Activated B cell treated with CpG ODN at 0.5 μM for 24 hours (primary cell): ENCODE data around the gene DNAJC19. TPM values are rescaled to one million over a fixed set of nuclear protein-coding genes. Genes with fewer than 3 reads are reported as not detected.
"Not testable (repeated sequence)": the region's sequence is repeated elsewhere in the genome, so short reads cannot be mapped to it uniquely, and the experiment has no call there.

Experiments
- ATAC-seq: fragments of 200-7000 bp; cut with Tn5 transposase; one replicate; pipeline ENCODE4 v1.10.0; 2021; ENCODE audit warnings: low read depth, mild to moderate bottlenecking, moderate library complexity
- CTCF ChIA-PET: fragments of 350-600 bp; sonication (Branson Sonifier 250); formaldehyde crosslinking; loops from one replicate; lab custom pipeline; 2021; ENCODE audit warnings: antibody characterized with exemption; lab: Charles Lee
- POLR2A ChIA-PET: fragments of 350-600 bp; sonication (Branson Sonifier 250); formaldehyde crosslinking; loops from one replicate; lab custom pipeline; 2021; ENCODE audit warnings: antibody characterized with exemption; lab: Charles Lee
- DNase-seq: peaks from one replicate; pipeline ENCODE4 v3.0.0; 2022
- H3K27ac Mint-ChIP-seq: one replicate; pipeline ENCODE4 v1.8.0; 2020; ENCODE audit warnings: mixed read lengths
- H3K27me3 Mint-ChIP-seq: one replicate; pipeline ENCODE4 v1.8.0; 2021; ENCODE audit warnings: mixed read lengths
- H3K36me3 Mint-ChIP-seq: one replicate; pipeline ENCODE4 v1.8.0; 2021; ENCODE audit warnings: low read depth, mixed read lengths
- H3K4me1 Mint-ChIP-seq: one replicate; pipeline ENCODE4 v1.8.0; 2021; ENCODE audit warnings: mixed read lengths
- H3K4me3 Mint-ChIP-seq: one replicate; pipeline ENCODE4 v1.8.0; 2020; ENCODE audit warnings: mild to moderate bottlenecking, mixed read lengths
- H3K9me3 Mint-ChIP-seq: one replicate; pipeline ENCODE4 v1.8.0; 2020; ENCODE audit warnings: mixed read lengths
- CTCF ChIP-seq: fragments of 200-600 bp; IDR thresholded peaks from one replicate; pipeline ENCODE4 v1.8.0; 2022; ENCODE audit warnings: antibody characterized with exemption, mild to moderate bottlenecking
- intact Hi-C: fragments of 100-400 bp; cut with micrococcal nuclease; formaldehyde crosslinking; loops from one replicate; pipeline ENCODE4 v1.15.1; 2024
- total RNA-seq: library from RNA; stranded (reverse); gene quantifications from 2 replicates; pipeline ENCODE4 v1.2.3, GENCODE V29; 2022

DNAJC19 gene
- total RNA-seq, 1 donor from 2014 or later = 40.3 TPM

GRCh38 chr3:181008796-181009195 is 19.3 kb upstream of the DNAJC19 start:
- H3K4me3 Mint-ChIP-seq = no peak overlapping the region
- peaks cover 7% of the 10 kb centered on the region for H3K27me3 Mint-ChIP-seq
- peaks cover 7% of the 10 kb centered on the region for H3K9me3 Mint-ChIP-seq
- intact Hi-C loops = no loop called here
- CTCF ChIA-PET = no interaction called here
- H3K36me3 Mint-ChIP-seq = no peaks in the 10 kb centered on the region
- DNase-seq (no peak), ATAC-seq (no peak)
- no peak for TF ChIP-seq CTCF
- POLR2A ChIA-PET = no interaction called here
- no peaks in the 10 kb centered on the region for H3K4me1 Mint-ChIP-seq
- H3K27ac Mint-ChIP-seq = no peak overlapping the region

GRCh38 chr3:181007262-181007661 is 17.7 kb upstream of the DNAJC19 start:
- Mint-ChIP-seq H3K4me3 (no peak overlapping the region), H3K9me3 (peaks cover 11% of the 10 kb centered on the region), H3K27me3 (peaks cover 12% of the 10 kb centered on the region), H3K4me1 (no peaks in the 10 kb centered on the region), H3K36me3 (no peaks in the 10 kb centered on the region), H3K27ac (no peak overlapping the region)
- no peak for TF ChIP-seq CTCF
- intact Hi-C loops = no loop called here
- ATAC-seq (no peak), DNase-seq (no peak)
- ChIA-PET POLR2A (no interaction called here), CTCF (no interaction called here)

GRCh38 chr3:181006541-181006940 is 17.0 kb upstream of the DNAJC19 start:
- no peak overlapping the region for H3K27ac Mint-ChIP-seq
- peaks cover 13% of the 10 kb centered on the region for H3K9me3 Mint-ChIP-seq
- ChIA-PET CTCF (no interaction called here), POLR2A (no interaction called here)
- no peak for TF ChIP-seq CTCF
- peaks cover 12% of the 10 kb centered on the region for H3K27me3 Mint-ChIP-seq
- ATAC-seq (no peak), DNase-seq (no peak)
- H3K4me1 Mint-ChIP-seq = no peaks in the 10 kb centered on the region
- peaks cover 5% of the 10 kb centered on the region for H3K36me3 Mint-ChIP-seq
- H3K4me3 Mint-ChIP-seq = no peak overlapping the region
- intact Hi-C loops = no loop called here

- CTCF ChIA-PET, H3K4me1 Mint-ChIP-seq, ATAC-seq, POLR2A ChIA-PET, H3K36me3 Mint-ChIP-seq, H3K27ac Mint-ChIP-seq, intact Hi-C loops, DNase-seq, H3K4me3 Mint-ChIP-seq: not testable (repeated sequence)
- Mint-ChIP-seq H3K27me3 (peaks cover 19% of the 10 kb centered on the region), H3K9me3 (peaks cover 24% of the 10 kb centered on the region)
Measured at GRCh38 chr3:181003469-181003868, 13.9 kb upstream of the DNAJC19 start.

- ATAC-seq, H3K4me3 Mint-ChIP-seq, POLR2A ChIA-PET, DNase-seq, H3K36me3 Mint-ChIP-seq, H3K4me1 Mint-ChIP-seq, CTCF ChIA-PET, H3K27ac Mint-ChIP-seq, intact Hi-C loops: not testable (repeated sequence)
- H3K27me3 Mint-ChIP-seq = peaks cover 17% of the 10 kb centered on the region
- H3K9me3 Mint-ChIP-seq = peaks cover 24% of the 10 kb centered on the region
Measured at GRCh38 chr3:181002331-181002730, 12.8 kb upstream of the DNAJC19 start.

- intact Hi-C loops = no loop called here
- CTCF ChIA-PET = no interaction called here
- POLR2A ChIA-PET = no interaction called here
- peaks cover 11% of the 10 kb centered on the region for H3K9me3 Mint-ChIP-seq
- H3K4me1 Mint-ChIP-seq = no peaks in the 10 kb centered on the region
- no peak overlapping the region for H3K27ac Mint-ChIP-seq
- DNase-seq (no peak), ATAC-seq (no peak)
- H3K27me3 Mint-ChIP-seq = peaks cover 26% of the 10 kb centered on the region
- TF ChIP-seq CTCF = no peak
- H3K36me3 Mint-ChIP-seq = peaks cover 2% of the 10 kb centered on the region
- H3K4me3 Mint-ChIP-seq = no peak overlapping the region
Measured at GRCh38 chr3:180996415-180996932, 6.9 kb upstream of the DNAJC19 start.
